HepG2 (cell line): ENCODE measurements around the gene HOXA10. TPM values are rescaled to one million over a fixed set of nuclear protein-coding genes. Genes with fewer than 3 reads are reported as not detected.
A peak's percentile ranks its signal among the peaks of the same experiment; 100 is the strongest.

Source experiments
- ATAC-seq: fragments of 200-7000 bp; cut with Tn5 transposase; 3 replicates; pipeline ENCODE4 v1.9.1; 2020; ENCODE audit warnings: mild to moderate bottlenecking, moderate library complexity
- BruUV-seq: library from RNA; stranded (reverse); fragments of 400-500 nt; replicated peaks from 2 replicates; lab custom pipeline; 2021; lab: Mats Ljungman, UMichigan
- CTCF ChIA-PET: fragments of 300-600 bp; formaldehyde crosslinking; extraction: SDS; loops from one replicate; lab custom pipeline; 2021; ENCODE audit warnings: low total read pairs, inconsistent platforms, low intra/inter-chr PET ratio; lab: Yijun Ruan, JAX
- POLR2A ChIA-PET: fragments of 350-600 bp; sonication (Branson Sonifier 250); formaldehyde crosslinking; loops from one replicate; lab custom pipeline; 2020; ENCODE audit warnings: antibody characterized with exemption, inconsistent platforms; lab: Yijun Ruan, JAX
- DNase-seq: peaks from one replicate; pipeline ENCODE4 v3.0.0-alpha.2; 2015; ENCODE audit warnings: low spot score
- FAIRE-seq: peaks from 3 replicates; lab custom pipeline; 2011; peaks lifted over from hg19 to GRCh38; lab: Jason Lieb, UNC
- H2AFZ ChIP-seq: one replicate; pipeline ENCODE4 v1.6.1; 2011; ENCODE audit warnings: low read length, inconsistent platforms
- H3K27ac ChIP-seq: fragments of 300-600 bp; 3 replicates; pipeline ENCODE4 v1.8.0; 2011; ENCODE audit warnings: mixed run types, mild to moderate bottlenecking, mixed read lengths, low read length, inconsistent platforms; ENCODE audit not compliant: insufficient read depth; ENCODE audit errors: extremely low read length
- H3K27me3 ChIP-seq, 2 experiments: fragments of 200-600 bp in 1 of 2; 2 replicates in 1 of 2; 3 replicates in 1 of 2; pipeline versions ENCODE4 v1.6.0 to v1.8.0; 2011; ENCODE audit warnings: low read length in 2 of 2, mild to moderate bottlenecking in 2 of 2, moderate library complexity in 2 of 2, inconsistent platforms in 1 of 2; ENCODE audit not compliant: insufficient read depth in 2 of 2, control insufficient read depth in 1 of 2
- H3K36me3 ChIP-seq, 2 experiments: fragments of 200-600 bp in 1 of 2; replicated peaks in 1 of 2; 2 replicates in 1 of 2; 3 replicates in 1 of 2; pipeline versions ENCODE4 v1.5.1 to v1.8.0; 2011; ENCODE audit warnings: low read length in 2 of 2, inconsistent platforms in 1 of 2; ENCODE audit not compliant: insufficient read depth in 2 of 2, control insufficient read depth in 1 of 2
- H3K4me1 ChIP-seq: 2 replicates; pipeline ENCODE4 v1.5.1; 2012; ENCODE audit warnings: low read length, inconsistent platforms; ENCODE audit not compliant: insufficient read depth
- H3K4me2 ChIP-seq: 2 replicates; pipeline ENCODE4 v1.6.0; 2011; ENCODE audit warnings: low read depth, low read length, inconsistent platforms
- H3K4me3 ChIP-seq, 3 experiments: fragments of 200-600 bp in 1 of 3; sonication (generic), shearing (Covaris generic) in 1 of 3; replicated peaks in 1 of 3; 2 replicates each; pipeline ENCODE4 v1.5.1; 2011 to 2016; ENCODE audit warnings: low read length in 3 of 3, inconsistent platforms in 2 of 3, low read depth in 2 of 3, mild to moderate bottlenecking in 2 of 3, control low read depth in 1 of 3, mixed read lengths in 1 of 3; ENCODE audit not compliant: insufficient read depth in 1 of 3
- H3K79me2 ChIP-seq: one replicate; pipeline ENCODE4 v1.6.1; 2011; ENCODE audit warnings: low read length, inconsistent platforms; ENCODE audit not compliant: insufficient read depth
- H3K9ac ChIP-seq: 2 replicates; pipeline ENCODE4 v1.6.0; 2011; ENCODE audit warnings: mild to moderate bottlenecking, low read depth, low read length, inconsistent platforms; ENCODE audit not compliant: insufficient read depth
- H3K9me3 ChIP-seq: 2 replicates; pipeline ENCODE4 v1.5.1; 2012; ENCODE audit warnings: mild to moderate bottlenecking, low read length
- H4K20me1 ChIP-seq: 2 replicates; pipeline ENCODE4 v1.6.0; 2011; ENCODE audit warnings: inconsistent platforms, mild to moderate bottlenecking, low read length, moderate library complexity; ENCODE audit not compliant: insufficient read depth
- CCDC6 ChIP-seq: sonication (generic); formaldehyde crosslinking; IDR thresholded peaks from 2 replicates; pipeline ENCODE4 v1.8.1; 2022; ENCODE audit warnings: mild to moderate bottlenecking, missing genetic modification reagents, moderate library complexity
- E2F2 ChIP-seq: sonication (generic); formaldehyde crosslinking; IDR thresholded peaks from 2 replicates; pipeline ENCODE4 v1.4.0; 2020; ENCODE audit warnings: missing genetic modification reagents, borderline replicate concordance
- HOXA3 ChIP-seq: sonication (generic); formaldehyde crosslinking; IDR thresholded peaks from 2 replicates; pipeline ENCODE4 v1.5.0; 2020; ENCODE audit warnings: missing genetic modification reagents
- MED13 ChIP-seq: sonication (generic); formaldehyde crosslinking; IDR thresholded peaks from 2 replicates; pipeline ENCODE4 v1.5.0; 2020; ENCODE audit warnings: missing genetic modification reagents
- NRL ChIP-seq: sonication (generic); formaldehyde crosslinking; IDR thresholded peaks from 2 replicates; pipeline ENCODE4 v1.5.0; 2020; ENCODE audit warnings: missing genetic modification reagents, mild to moderate bottlenecking, moderate library complexity, borderline replicate concordance
- PAWR ChIP-seq: sonication (generic); formaldehyde crosslinking; IDR thresholded peaks from 2 replicates; pipeline ENCODE4 v1.4.0; 2020; ENCODE audit warnings: missing genetic modification reagents, mild to moderate bottlenecking, borderline replicate concordance
- SIN3A ChIP-seq: IDR thresholded peaks from 2 replicates; pipeline ENCODE4 v1.6.1; 2011; ENCODE audit warnings: low read depth, mild to moderate bottlenecking, control low read depth, low read length, borderline replicate concordance
- STAT6 ChIP-seq: sonication (generic); formaldehyde crosslinking; IDR thresholded peaks from 2 replicates; pipeline ENCODE4 v1.4.0; 2020; ENCODE audit warnings: missing genetic modification reagents, mild to moderate bottlenecking, borderline replicate concordance
- TRIM24 ChIP-seq: sonication (generic); formaldehyde crosslinking; IDR thresholded peaks from 2 replicates; pipeline ENCODE4 v1.8.0; 2022; ENCODE audit warnings: mild to moderate bottlenecking, missing genetic modification reagents
- ZBTB1 ChIP-seq: sonication (generic); formaldehyde crosslinking; IDR thresholded peaks from 2 replicates; pipeline ENCODE4 v1.4.0; 2020; ENCODE audit warnings: missing genetic modification reagents, borderline replicate concordance
- ZNF24 ChIP-seq: fragments of 450-650 bp; IDR thresholded peaks from 2 replicates; pipeline ENCODE4 v1.6.1; 2017; ENCODE audit warnings: antibody characterized with exemption, mild to moderate bottlenecking
- ZNF431 ChIP-seq: sonication (generic); formaldehyde crosslinking; IDR thresholded peaks from 2 replicates; pipeline ENCODE4 v1.9.0; 2022; ENCODE audit warnings: missing genetic modification reagents, low read depth, mild to moderate bottlenecking, borderline replicate concordance
- WGBS: methylation state at CpG from one replicate; pipeline ENCODE4 v1.1.6; 2017; ENCODE audit warnings: low lambda C conversion rate; 5-methylcytosine and 5-hydroxymethylcytosine counted together
- in situ Hi-C: cut with HindIII; loops from 2 replicates; pipeline ENCODE4 v1.10.0; 2017; ENCODE audit warnings: low pct_unique_long_range_greater_than_20kb; ENCODE audit not compliant: extremely low pct_ligation_motif_present
- intact Hi-C: fragments of 100-400 bp; cut with micrococcal nuclease; formaldehyde crosslinking; loops from one replicate; pipeline ENCODE4 v1.10.0; 2022; ENCODE audit not compliant: unreplicated experiment
- polyA plus RNA-seq, 8 experiments: library from polyadenylated mRNA; depleted of rRNA in 3 of 8; stranded (reverse) in 7 of 8; unstranded in 1 of 8; fragments of >200 nt; fragmentation: Illumina TruSeq in 4 of 8; extraction: Trizol in 4 of 8; gene quantifications; 2 replicates each; pipeline versions ENCODE4 v1.2.1 to v1.2.3, GENCODE V29; 2011 to 2016; ENCODE audit warnings: low read depth in 4 of 8, missing spikeins in 1 of 8, mixed read lengths in 1 of 8; ENCODE audit not compliant: insufficient read depth in 1 of 8
- total RNA-seq, 5 experiments: library from RNA; depleted of rRNA; stranded (reverse); fragments of >200 nt; fragmentation: Illumina TruSeq; extraction: Trizol; gene quantifications; 2 replicates each; pipeline ENCODE4 v1.2.3, GENCODE V29; 2016; ENCODE audit warnings: low read depth in 1 of 5
- TF ChIP-seq, protein P1 (sequence below), 2 experiments: IDR thresholded peaks; 2 replicates each; pipeline ENCODE4 v1.6.1; 2011 to 2012; ENCODE audit warnings: low read length in 2 of 2, borderline replicate concordance in 1 of 2, low read depth in 1 of 2, mild to moderate bottlenecking in 1 of 2, moderate library complexity in 1 of 2
- TF ChIP-seq, protein P2 (sequence below): IDR thresholded peaks from 2 replicates; pipeline ENCODE4 v1.6.1; 2012; ENCODE audit warnings: inconsistent platforms

HOXA10 gene
- total and polyA plus RNA-seq, 2 of the 13 experiments (the other 11 are each of a cell fraction or from before 2014, with no cell fraction given) = not detected

DNA sequence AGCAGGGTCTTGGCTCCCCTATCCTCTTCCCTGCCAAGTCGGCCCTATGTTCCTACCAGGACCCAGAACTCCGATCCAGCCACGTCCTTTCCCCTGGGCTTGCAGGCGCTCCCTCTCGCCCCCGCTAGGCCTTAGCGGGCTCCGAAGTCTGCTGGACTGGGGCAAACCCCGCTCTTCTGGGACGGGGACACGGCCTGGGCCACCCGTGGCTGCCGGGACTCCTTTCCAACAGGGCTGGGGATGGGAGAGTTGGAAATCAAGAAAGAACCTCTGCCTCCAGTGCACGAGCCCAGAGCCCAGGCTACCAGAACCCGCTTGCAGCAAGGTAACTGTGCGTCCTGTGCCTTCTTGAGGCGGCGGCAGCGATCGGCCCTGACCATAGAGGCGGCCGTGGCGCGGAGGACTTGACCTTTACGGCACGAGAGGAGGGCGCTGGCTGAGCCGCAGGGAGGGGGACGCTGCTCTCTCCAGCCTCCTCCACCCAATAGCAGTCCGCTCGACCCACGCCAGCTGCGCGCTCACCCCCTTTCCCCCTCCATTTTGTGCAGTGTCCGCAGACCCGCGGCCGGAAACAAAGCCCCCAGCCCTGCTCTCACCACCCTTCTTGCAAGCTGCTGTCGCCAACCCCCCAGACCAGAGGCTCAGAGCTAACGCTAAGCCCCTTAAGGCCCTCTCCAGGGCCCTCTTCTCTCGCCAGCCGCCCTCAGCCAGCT, 17.9 kb upstream of the HOXA10 start:
- no peaks in the 10 kb centered on the region for H3K79me2 ChIP-seq
- DNase-seq (no peak), FAIRE-seq (no peak), ATAC-seq (peak; percentile 29)
- ChIA-PET POLR2A (interaction anchor here (0.6 kb wide), 1 partner anchor 35 kb away, joined by 3 read pairs; no protein-coding TSS in a partner anchor), CTCF (no interaction called here)
- in situ Hi-C loops = no loop called here
- H2AFZ ChIP-seq = no peak overlapping the region
- intact Hi-C loops = loop anchor here (10.0 kb wide), 1 partner anchor 413 kb away; no protein-coding TSS in a partner anchor
- H3K27ac ChIP-seq = no peak overlapping the region
- peaks cover 12 to 70% of the 10 kb centered on the region in 2 experiments for H3K27me3 ChIP-seq
- H3K4me3 ChIP-seq = peak overlapping the region in 2 of 3 experiments; percentile 9 to 40; a peak in 4 of 6 replicates
- no peak overlapping the region for H3K9ac ChIP-seq
- BruUV-seq = no TSS peak
- no peaks in the 10 kb centered on the region for H4K20me1 ChIP-seq
- peak overlapping the region; percentile 27; the same call in 1 of the 2 replicates for H3K4me2 ChIP-seq
- H3K9me3 ChIP-seq = no peaks in the 10 kb centered on the region
- TF ChIP-seq ZNF431 (CRISPR knock-in tag) (no peak), E2F2 (CRISPR knock-in tag) (no peak), TRIM24 (CRISPR knock-in tag) (no peak), STAT6 (no peak), CCDC6 (CRISPR knock-in tag) (no peak), ZBTB1 (CRISPR knock-in tag) (no peak), PAWR (CRISPR knock-in tag) (no peak), HOXA3 (CRISPR knock-in tag) (no peak), NRL (no peak), SIN3A (no peak), MED13 (no peak), ZNF24 (no peak)
- TF ChIP-seq, protein P1, sequence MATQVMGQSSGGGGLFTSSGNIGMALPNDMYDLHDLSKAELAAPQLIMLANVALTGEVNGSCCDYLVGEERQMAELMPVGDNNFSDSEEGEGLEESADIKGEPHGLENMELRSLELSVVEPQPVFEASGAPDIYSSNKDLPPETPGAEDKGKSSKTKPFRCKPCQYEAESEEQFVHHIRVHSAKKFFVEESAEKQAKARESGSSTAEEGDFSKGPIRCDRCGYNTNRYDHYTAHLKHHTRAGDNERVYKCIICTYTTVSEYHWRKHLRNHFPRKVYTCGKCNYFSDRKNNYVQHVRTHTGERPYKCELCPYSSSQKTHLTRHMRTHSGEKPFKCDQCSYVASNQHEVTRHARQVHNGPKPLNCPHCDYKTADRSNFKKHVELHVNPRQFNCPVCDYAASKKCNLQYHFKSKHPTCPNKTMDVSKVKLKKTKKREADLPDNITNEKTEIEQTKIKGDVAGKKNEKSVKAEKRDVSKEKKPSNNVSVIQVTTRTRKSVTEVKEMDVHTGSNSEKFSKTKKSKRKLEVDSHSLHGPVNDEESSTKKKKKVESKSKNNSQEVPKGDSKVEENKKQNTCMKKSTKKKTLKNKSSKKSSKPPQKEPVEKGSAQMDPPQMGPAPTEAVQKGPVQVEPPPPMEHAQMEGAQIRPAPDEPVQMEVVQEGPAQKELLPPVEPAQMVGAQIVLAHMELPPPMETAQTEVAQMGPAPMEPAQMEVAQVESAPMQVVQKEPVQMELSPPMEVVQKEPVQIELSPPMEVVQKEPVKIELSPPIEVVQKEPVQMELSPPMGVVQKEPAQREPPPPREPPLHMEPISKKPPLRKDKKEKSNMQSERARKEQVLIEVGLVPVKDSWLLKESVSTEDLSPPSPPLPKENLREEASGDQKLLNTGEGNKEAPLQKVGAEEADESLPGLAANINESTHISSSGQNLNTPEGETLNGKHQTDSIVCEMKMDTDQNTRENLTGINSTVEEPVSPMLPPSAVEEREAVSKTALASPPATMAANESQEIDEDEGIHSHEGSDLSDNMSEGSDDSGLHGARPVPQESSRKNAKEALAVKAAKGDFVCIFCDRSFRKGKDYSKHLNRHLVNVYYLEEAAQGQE (IDR thresholded peaks at IDR 0.05; ENCODE audit: borderline replicate concordance in 1 of 2, low read depth in 1 of 2, low read length in 2 of 2) = no peak
- TF ChIP-seq, protein P2, sequence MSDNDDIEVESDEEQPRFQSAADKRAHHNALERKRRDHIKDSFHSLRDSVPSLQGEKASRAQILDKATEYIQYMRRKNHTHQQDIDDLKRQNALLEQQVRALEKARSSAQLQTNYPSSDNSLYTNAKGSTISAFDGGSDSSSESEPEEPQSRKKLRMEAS = no peak
- H3K36me3 ChIP-seq = no peaks in the 10 kb centered on the region
- H3K4me1 ChIP-seq = peaks cover 18% of the 10 kb centered on the region; the same call in 1 of the 2 replicates
- 69% methylated on average over 22 of the region's 42 CpGs for WGBS
